Endothelial cell (in vitro differentiated cells): ENCODE data around the gene SS18L1. TPM values are rescaled to one million over a fixed set of nuclear protein-coding genes. Genes with fewer than 3 reads are reported as not detected.
A peak's percentile ranks its signal among the peaks of the same experiment; 100 is the strongest.

Experiments
- DNase-seq: peaks from one replicate; pipeline ENCODE4 v3.0.0; 2021; ENCODE audit warnings: low spot score
- H3K27ac Mint-ChIP-seq: one replicate; pipeline ENCODE4 v1.8.0; 2021; ENCODE audit warnings: mixed read lengths, inconsistent platforms; ENCODE audit not compliant: unreplicated experiment
- H3K27me3 Mint-ChIP-seq: one replicate; pipeline ENCODE4 v1.8.0; 2021; ENCODE audit warnings: mild to moderate bottlenecking, moderate library complexity, mixed read lengths, inconsistent platforms; ENCODE audit not compliant: unreplicated experiment
- H3K36me3 Mint-ChIP-seq: one replicate; pipeline ENCODE4 v1.8.0; 2021; ENCODE audit warnings: mild to moderate bottlenecking, low read depth, mixed read lengths, inconsistent platforms; ENCODE audit not compliant: unreplicated experiment
- H3K4me1 Mint-ChIP-seq: one replicate; pipeline ENCODE4 v1.8.0; 2021; ENCODE audit warnings: mild to moderate bottlenecking, mixed read lengths, inconsistent platforms; ENCODE audit not compliant: unreplicated experiment
- H3K4me3 Mint-ChIP-seq: one replicate; pipeline ENCODE4 v1.8.0; 2021; ENCODE audit warnings: mild to moderate bottlenecking, mixed read lengths, inconsistent platforms; ENCODE audit not compliant: unreplicated experiment
- H3K9me3 Mint-ChIP-seq: one replicate; pipeline ENCODE4 v1.8.0; 2021; ENCODE audit warnings: mixed read lengths, inconsistent platforms; ENCODE audit not compliant: unreplicated experiment
- total RNA-seq: library from RNA; stranded (reverse); fragmentation: NEBNext Ultra II Directional; extraction: Animal tissue kit (Norgen Biotek cat#: 25700); gene quantifications from one replicate; pipeline ENCODE4 v1.2.1, GENCODE V29; 2021; ENCODE audit not compliant: unreplicated experiment
- TF ChIP-seq, protein P1 (sequence below): fragments of 200-600 bp; sonication (generic); IDR thresholded peaks from one replicate; pipeline ENCODE4 v1.5.0; 2021; ENCODE audit warnings: antibody characterized with exemption; ENCODE audit not compliant: unreplicated experiment

The SS18L1 gene
- total RNA-seq, 1 donor from 2014 or later, result 17.5 TPM

DNA sequence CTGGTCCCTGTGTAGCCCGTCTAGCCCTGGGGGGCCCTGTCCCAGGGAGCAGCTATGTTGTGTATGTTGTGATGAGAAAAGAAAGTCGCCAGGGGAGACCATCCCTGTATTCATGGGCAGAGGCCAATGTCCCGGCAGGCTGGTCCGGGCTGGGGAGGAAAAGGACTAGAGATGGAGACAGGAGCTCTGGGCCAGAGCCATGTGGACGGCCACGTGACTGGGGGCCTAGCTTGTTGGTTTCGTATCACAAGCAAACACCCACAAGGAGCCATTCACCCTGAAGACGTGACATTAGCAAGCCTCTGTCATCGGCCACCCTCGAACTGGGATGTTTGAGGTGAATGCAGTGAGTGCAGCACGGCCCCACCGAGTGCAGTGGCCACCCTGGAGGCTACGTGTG, 79.4 kb downstream of the SS18L1 start:
- no peak for DNase-seq
- Mint-ChIP-seq H3K9me3 (no peaks in the 10 kb centered on the region), H3K27me3 (peaks cover 12% of the 10 kb centered on the region), H3K36me3 (no peaks in the 10 kb centered on the region), H3K27ac (no peak overlapping the region), H3K4me1 (peaks cover 2% of the 10 kb centered on the region), H3K4me3 (no peak overlapping the region)
- TF ChIP-seq, protein P1, sequence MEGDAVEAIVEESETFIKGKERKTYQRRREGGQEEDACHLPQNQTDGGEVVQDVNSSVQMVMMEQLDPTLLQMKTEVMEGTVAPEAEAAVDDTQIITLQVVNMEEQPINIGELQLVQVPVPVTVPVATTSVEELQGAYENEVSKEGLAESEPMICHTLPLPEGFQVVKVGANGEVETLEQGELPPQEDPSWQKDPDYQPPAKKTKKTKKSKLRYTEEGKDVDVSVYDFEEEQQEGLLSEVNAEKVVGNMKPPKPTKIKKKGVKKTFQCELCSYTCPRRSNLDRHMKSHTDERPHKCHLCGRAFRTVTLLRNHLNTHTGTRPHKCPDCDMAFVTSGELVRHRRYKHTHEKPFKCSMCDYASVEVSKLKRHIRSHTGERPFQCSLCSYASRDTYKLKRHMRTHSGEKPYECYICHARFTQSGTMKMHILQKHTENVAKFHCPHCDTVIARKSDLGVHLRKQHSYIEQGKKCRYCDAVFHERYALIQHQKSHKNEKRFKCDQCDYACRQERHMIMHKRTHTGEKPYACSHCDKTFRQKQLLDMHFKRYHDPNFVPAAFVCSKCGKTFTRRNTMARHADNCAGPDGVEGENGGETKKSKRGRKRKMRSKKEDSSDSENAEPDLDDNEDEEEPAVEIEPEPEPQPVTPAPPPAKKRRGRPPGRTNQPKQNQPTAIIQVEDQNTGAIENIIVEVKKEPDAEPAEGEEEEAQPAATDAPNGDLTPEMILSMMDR, result no peak

GRCh38 chr20:62223571-62223970, 80.0 kb downstream of the SS18L1 start:
- no peak for DNase-seq
- Mint-ChIP-seq H3K27me3 (peaks cover 12% of the 10 kb centered on the region), H3K9me3 (no peaks in the 10 kb centered on the region), H3K4me3 (no peak overlapping the region), H3K36me3 (no peaks in the 10 kb centered on the region), H3K4me1 (peaks cover 2% of the 10 kb centered on the region), H3K27ac (no peak overlapping the region)
- TF ChIP-seq, protein P1, result no peak

- no peaks in the 10 kb centered on the region for H3K9me3 Mint-ChIP-seq
- H3K4me1 Mint-ChIP-seq, result peaks cover 2% of the 10 kb centered on the region
- H3K27ac Mint-ChIP-seq, result no peak overlapping the region
- peak overlapping the region; percentile 6 for H3K4me3 Mint-ChIP-seq
- peaks cover 10% of the 10 kb centered on the region for H3K27me3 Mint-ChIP-seq
- TF ChIP-seq, protein P1, result no peak
- no peak for DNase-seq
- H3K36me3 Mint-ChIP-seq, result no peaks in the 10 kb centered on the region
These were observed 80.7 kb downstream of the SS18L1 start for GRCh38 chr20:62224113-62224855.

GRCh38 chr20:62225026-62225425, 81.5 kb downstream of the SS18L1 start:
- Mint-ChIP-seq H3K9me3 (no peaks in the 10 kb centered on the region), H3K27ac (no peak overlapping the region), H3K36me3 (no peaks in the 10 kb centered on the region), H3K27me3 (peaks cover 10% of the 10 kb centered on the region), H3K4me1 (peaks cover 2% of the 10 kb centered on the region), H3K4me3 (no peak overlapping the region)
- TF ChIP-seq, protein P1, result no peak
- no peak for DNase-seq

DNA sequence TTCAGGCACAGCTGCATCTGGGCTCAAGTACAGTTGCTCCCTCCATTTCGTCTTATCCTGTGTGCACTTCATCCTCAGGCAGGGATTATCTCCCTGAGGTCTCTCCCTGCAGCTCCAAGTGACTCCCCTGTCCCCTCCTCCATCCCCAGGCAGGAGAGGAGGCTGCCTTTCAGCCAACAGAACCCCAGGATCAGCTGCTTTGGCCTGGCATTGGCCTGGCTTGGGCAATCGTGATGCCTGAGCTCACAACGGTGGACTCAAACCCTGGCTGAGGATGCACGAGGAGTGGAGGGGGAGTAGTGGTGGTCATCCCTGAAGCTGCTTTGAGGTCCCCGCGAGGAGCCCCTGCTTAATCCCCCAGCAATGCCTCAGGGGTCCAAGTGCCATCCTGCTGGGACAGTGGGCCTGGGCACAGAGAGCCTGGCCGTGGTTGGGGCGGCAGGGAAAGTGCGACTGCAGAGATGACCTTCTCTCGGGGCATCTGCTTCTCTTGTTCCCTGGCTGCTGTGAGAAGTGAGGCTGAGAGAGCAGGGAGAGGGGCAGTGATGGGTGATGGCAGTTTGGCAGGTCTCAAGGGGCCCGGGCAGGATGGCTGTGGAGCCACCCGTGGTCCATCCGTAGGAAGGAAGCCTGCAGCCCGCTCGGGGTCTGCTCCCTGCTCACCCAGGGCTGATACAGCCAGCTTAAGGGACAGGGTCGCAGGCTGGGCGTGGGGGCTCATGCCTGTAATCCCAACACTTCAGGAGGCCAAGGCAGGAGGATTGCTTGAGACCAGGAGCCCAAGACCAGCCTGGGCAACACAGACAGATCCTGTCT, 82.5 kb downstream of the SS18L1 start:
- no peaks in the 10 kb centered on the region for H3K9me3 Mint-ChIP-seq
- DNase-seq, result no peak
- H3K4me3 Mint-ChIP-seq, result no peak overlapping the region
- H3K27ac Mint-ChIP-seq, result no peak overlapping the region
- no peaks in the 10 kb centered on the region for H3K36me3 Mint-ChIP-seq
- peaks cover 10% of the 10 kb centered on the region for H3K27me3 Mint-ChIP-seq
- TF ChIP-seq, protein P1, result no peak
- H3K4me1 Mint-ChIP-seq, result peaks cover 1% of the 10 kb centered on the region
